ENCODE results near the gene STRN3. TPM values are rescaled to one million over a fixed set of nuclear protein-coding genes. Genes with fewer than 3 reads are reported as not detected.

The STRN3 gene, protein sequence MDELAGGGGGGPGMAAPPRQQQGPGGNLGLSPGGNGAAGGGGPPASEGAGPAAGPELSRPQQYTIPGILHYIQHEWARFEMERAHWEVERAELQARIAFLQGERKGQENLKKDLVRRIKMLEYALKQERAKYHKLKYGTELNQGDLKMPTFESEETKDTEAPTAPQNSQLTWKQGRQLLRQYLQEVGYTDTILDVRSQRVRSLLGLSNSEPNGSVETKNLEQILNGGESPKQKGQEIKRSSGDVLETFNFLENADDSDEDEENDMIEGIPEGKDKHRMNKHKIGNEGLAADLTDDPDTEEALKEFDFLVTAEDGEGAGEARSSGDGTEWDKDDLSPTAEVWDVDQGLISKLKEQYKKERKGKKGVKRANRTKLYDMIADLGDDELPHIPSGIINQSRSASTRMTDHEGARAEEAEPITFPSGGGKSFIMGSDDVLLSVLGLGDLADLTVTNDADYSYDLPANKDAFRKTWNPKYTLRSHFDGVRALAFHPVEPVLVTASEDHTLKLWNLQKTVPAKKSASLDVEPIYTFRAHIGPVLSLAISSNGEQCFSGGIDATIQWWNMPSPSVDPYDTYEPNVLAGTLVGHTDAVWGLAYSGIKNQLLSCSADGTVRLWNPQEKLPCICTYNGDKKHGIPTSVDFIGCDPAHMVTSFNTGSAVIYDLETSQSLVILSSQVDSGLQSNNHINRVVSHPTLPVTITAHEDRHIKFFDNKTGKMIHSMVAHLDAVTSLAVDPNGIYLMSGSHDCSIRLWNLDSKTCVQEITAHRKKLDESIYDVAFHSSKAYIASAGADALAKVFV
- total RNA-seq: 10 to 100 TPM; 42.7 to 49.3 TPM

DNA sequence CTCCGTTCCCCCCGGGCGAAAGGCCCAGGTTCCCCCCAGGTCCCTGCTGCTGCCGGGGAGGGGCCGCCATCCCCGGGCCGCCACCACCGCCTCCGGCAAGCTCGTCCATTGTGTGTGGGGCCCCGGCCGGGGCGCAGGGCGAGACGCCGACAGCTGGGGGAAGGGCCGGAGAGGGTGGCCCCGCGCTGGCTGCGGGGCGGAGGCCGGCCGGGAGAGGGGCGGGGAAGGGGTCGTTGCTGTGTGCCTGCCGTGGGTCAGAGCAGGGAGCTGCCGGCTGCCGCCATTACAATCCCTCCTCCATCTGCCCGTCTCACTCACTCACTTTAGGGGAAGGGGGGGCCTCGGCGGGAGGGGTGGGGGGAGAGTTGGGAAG lies at the start of gene STRN3:
STRN3 (minus strand) TSS at position 303 of the 373 bp plus-strand sequence; CDS start at position 109, 194 bp downstream.

GRCh38 chr14:31025367-31026076 lies 657 bp downstream of the STRN3 start, which contains the start of gene AP4S1:
Gene AP4S1 (plus strand): TSS chr14:31025649. CDS start chr14:31066197, 40,548 bp downstream.

GRCh38 chr14:30874120-30874998 lies 151.8 kb downstream of the STRN3 start, which contains the start of gene COCH:
Gene COCH (plus strand): TSS chr14:30874559. CDS start chr14:30874939, 380 bp downstream.

Small RNA genes within 50 kb of the gene (small RNA-seq; reads per million reads assigned to genes)
- gene HIGD1AP17 (0 reads per million in 2 donors), gene MIR624 (1.2 to 1.7 reads per million in 2 donors)

Other genes with a start within 250 kb of the STRN3 start
- gene COCH, start 151.8 kb downstream of the STRN3 start, total RNA-seq: under 1 TPM; 0.33 to 0.69 TPM
- 1 to 10 TPM; 1.7 to 5.0 TPM for gene AP4S1, start 730 bp downstream of the STRN3 start, total RNA-seq
- gene HECTD1, start 181.4 kb upstream of the STRN3 start, total RNA-seq: 100 to 1,000 TPM; 108 to 128 TPM